ENCODE data around the gene HGF. TPM values are rescaled to one million over a fixed set of nuclear protein-coding genes. Genes with fewer than 3 reads are reported as not detected.

HGF gene
- total and polyA plus RNA-seq, 8 donors, result 0.42 to 8.0 (median 0.86) TPM

DNA sequence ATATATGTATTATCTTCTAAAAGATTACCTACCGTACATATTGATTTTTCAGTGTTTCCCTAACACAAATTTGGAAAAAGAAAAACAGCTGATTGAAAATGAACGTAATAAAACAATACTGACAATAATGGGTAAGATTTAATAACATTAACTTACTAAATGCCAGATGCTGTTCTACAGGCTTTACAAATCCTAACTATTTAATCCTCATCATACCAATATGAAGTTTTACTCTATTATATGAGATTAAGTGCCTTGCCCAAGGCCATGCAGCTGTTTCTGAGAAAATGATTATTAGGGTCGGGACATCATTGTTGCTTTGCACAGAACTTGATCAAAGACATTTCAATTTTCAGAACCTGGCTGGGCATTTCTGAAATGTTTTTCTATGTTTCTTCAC is 104.6 kb downstream of the HGF start:
- Histone ChIP-seq H3K36me3 (no peaks in the 10 kb centered on the region), H3K4me3 (no peak overlapping the region), H3K9me3 (no peaks in the 10 kb centered on the region), H3K27me3 (no peaks in the 10 kb centered on the region), H3K4me1 (no peaks in the 10 kb centered on the region), H3K27ac (no peak overlapping the region)
- TF ChIP-seq, protein P1, sequence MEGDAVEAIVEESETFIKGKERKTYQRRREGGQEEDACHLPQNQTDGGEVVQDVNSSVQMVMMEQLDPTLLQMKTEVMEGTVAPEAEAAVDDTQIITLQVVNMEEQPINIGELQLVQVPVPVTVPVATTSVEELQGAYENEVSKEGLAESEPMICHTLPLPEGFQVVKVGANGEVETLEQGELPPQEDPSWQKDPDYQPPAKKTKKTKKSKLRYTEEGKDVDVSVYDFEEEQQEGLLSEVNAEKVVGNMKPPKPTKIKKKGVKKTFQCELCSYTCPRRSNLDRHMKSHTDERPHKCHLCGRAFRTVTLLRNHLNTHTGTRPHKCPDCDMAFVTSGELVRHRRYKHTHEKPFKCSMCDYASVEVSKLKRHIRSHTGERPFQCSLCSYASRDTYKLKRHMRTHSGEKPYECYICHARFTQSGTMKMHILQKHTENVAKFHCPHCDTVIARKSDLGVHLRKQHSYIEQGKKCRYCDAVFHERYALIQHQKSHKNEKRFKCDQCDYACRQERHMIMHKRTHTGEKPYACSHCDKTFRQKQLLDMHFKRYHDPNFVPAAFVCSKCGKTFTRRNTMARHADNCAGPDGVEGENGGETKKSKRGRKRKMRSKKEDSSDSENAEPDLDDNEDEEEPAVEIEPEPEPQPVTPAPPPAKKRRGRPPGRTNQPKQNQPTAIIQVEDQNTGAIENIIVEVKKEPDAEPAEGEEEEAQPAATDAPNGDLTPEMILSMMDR (IDR thresholded peaks at IDR 0.05), result no peak
- no peak for ATAC-seq
- no peak for FAIRE-seq
- 23 to 24% methylated on average over 3 of the region's 3 CpGs for WGBS, 2 donors
- DNase-seq, result no peak
- intact Hi-C loops (cut with DNase I), result no loop called here

DNA sequence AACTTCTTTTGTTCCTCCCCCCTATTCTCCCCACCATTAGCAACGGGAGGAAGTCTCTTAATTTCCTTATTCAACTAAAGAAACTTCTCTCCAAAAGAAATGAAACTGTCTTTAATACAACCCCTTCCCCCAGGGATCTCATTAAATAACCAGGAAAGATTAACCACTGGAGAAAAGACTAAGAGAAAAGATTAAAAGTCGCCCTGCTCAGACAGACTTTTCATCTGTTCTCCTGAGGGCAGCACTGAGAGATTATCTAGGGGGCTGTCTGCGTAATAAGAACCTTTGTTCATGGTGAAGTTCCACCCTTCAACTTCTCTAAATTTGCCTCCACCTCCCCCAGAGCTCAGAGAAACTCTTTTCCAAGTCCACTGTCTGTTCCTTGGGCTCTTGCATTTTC is 105.5 kb downstream of the HGF start:
- DNase-seq (no peak), ATAC-seq (no peak), FAIRE-seq (no peak)
- WGBS, 2 donors, result 41 to 56% methylated on average over 3 of the region's 3 CpGs
- Histone ChIP-seq H3K27me3 (no peaks in the 10 kb centered on the region), H3K4me1 (no peaks in the 10 kb centered on the region), H3K27ac (no peak overlapping the region), H3K36me3 (no peaks in the 10 kb centered on the region), H3K9me3 (no peaks in the 10 kb centered on the region), H3K4me3 (no peak overlapping the region)
- intact Hi-C loops (cut with DNase I), result no loop called here
- TF ChIP-seq, protein P1 (IDR thresholded peaks at IDR 0.05), result no peak

- Histone ChIP-seq H3K36me3 (no peaks in the 10 kb centered on the region), H3K27me3 (no peaks in the 10 kb centered on the region), H3K27ac (no peak overlapping the region), H3K4me1 (no peaks in the 10 kb centered on the region), H3K9me3 (no peaks in the 10 kb centered on the region), H3K4me3 (no peak overlapping the region)
- FAIRE-seq, result no peak
- intact Hi-C loops (cut with DNase I), result no loop called here
- WGBS, 2 donors, result 70 to 84% methylated on average over 1 of the region's 1 CpG
- TF ChIP-seq, protein P1 (IDR thresholded peaks at IDR 0.05), result no peak
- DNase-seq, result no peak
- no peak for ATAC-seq
Observed at GRCh38 chr7:81662531-81662930, 107.3 kb downstream of the HGF start.

GRCh38 chr7:81659697-81660395 is 110.0 kb downstream of the HGF start:
- Histone ChIP-seq H3K27ac (no peak overlapping the region), H3K27me3 (no peaks in the 10 kb centered on the region), H3K4me3 (no peak overlapping the region), H3K36me3 (no peaks in the 10 kb centered on the region), H3K4me1 (no peaks in the 10 kb centered on the region), H3K9me3 (no peaks in the 10 kb centered on the region)
- FAIRE-seq (no peak), DNase-seq (no peak), ATAC-seq (no peak)
- 70 to 76% methylated on average over 3 of the region's 3 CpGs for WGBS, 2 donors
- TF ChIP-seq, protein P1 (IDR thresholded peaks at IDR 0.05), result no peak
- intact Hi-C loops (cut with DNase I), result no loop called here

DNA sequence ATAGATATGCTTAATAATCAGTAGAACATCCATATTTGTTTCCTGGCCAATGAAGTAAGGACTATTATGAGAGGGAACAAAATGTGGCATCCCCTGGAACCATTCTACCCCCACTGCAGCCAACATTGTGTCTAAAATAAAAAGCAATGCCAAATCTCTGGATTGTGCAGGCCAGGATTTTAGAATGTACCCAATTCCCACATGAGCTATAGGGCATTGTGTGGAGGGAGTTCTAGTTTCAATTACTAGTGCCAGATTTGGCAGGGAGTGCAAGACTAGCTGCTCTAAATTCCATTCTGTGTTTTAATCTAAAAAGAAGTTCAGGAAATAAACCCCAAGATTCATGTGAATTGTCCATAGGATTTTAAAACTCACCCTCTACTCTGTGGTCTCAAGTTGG is 112.3 kb downstream of the HGF start:
- no peak for FAIRE-seq
- TF ChIP-seq, protein P1 (IDR thresholded peaks at IDR 0.05), result no peak
- intact Hi-C loops (cut with DNase I), result no loop called here

More for the DNA sequence above, 112.3 kb downstream of the HGF start:
- Histone ChIP-seq H3K4me1 (no peaks in the 10 kb centered on the region), H3K27me3 (no peaks in the 10 kb centered on the region), H3K36me3 (no peaks in the 10 kb centered on the region), H3K27ac (no peak overlapping the region), H3K4me3 (no peak overlapping the region), H3K9me3 (no peaks in the 10 kb centered on the region)
- no peak for DNase-seq
- no peak for ATAC-seq
